NAMALWA (cell line): ENCODE results near the gene PCA3.

Source experiments
- DNase-seq: peaks from one replicate; pipeline ENCODE4 v3.0.0-alpha.2; 2015; ENCODE audit warnings: low spot score

PCA3 gene

DNA sequence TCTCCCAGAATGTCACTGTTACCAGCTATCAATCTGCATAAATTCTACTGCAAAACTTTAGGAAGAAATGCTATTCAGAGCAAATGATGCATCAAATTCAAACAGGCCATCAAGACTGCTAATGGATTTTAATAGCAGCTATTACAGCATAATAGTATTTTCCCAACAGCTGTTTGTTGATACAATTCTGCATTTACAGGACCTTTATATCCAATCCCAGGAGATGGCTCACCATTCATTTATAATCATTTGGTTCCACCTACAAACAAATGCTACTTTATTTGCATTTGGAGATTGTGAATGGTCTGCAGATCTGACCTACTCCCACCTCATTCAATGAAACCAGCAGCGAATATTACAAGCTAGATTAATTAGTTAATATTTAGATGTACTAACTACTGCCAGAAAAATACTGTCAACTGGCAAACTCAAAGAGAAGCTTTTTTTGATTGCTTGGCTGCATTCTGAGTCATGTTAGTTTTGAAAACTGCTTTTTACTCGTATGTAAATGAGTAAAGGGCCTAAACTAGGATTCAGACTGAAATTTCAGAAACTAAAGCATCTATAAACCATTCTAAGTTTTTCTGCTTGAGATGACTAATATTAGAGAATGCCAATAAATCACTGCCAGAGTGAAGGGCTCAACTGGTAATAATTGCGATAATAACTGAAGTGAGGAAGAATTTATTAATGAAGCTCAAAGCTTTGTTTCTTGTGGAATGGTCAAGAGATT lies 7.1 kb upstream of the PCA3 start:
- no peak for DNase-seq

DNA sequence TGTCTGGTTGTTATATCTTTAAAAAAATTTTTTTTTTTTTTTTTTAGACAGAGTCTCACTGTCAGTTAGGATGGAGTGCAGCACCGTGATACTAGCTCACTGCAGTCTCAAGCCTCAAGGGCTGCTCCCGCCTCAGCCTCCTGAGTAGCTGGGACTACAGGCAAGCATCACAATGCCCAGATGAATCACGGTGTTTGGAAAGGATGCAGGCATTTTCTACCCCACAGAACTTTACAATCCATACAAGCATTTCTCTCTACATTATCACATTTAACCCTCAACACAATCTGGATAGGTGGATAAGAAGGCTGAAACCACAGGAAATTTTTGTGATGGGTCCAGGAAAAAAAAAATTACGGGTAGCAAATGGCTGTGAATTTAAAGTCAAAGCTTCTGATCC lies 5.8 kb upstream of the PCA3 start:
- no peak for DNase-seq

DNA sequence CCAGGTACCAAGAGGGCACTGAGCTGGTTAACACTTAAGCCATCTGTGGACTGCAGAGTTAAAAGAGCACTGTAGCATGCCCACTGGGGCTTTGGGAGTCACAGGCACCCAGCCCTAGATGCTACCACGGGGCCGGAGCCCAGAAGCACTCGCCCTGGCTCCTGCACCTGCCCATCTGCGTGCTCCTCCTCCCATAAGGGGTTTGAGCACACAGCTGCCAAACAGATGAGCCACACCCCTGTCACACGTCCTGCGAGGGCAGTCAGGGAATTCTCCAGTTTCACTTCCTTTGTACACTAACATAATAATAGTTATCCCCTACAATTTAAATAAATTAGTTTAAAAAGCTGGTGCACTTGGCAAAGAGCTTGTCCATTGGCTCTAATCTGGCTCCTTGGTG lies 4.5 kb upstream of the PCA3 start:
- peak; percentile 57 for DNase-seq

DNA sequence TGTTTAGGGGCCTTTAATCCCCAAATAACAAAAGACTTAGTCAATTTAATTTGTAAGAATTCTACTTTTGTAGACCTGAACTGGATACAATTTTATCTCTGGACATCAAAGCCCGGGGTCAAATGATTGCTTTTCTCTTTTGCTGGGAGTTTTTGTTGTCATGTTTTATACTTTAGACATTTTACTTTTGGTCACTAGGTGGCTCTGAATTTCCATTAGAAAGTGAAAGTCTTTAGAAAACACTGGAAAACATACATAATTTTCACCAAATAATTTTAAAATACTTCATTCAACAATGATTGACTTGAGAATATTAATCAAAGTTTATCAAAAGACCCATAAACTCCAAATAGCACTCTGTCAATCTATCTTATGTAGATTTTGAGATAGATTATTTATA lies 2.8 kb upstream of the PCA3 start:
- peak; percentile 28 for DNase-seq

DNA sequence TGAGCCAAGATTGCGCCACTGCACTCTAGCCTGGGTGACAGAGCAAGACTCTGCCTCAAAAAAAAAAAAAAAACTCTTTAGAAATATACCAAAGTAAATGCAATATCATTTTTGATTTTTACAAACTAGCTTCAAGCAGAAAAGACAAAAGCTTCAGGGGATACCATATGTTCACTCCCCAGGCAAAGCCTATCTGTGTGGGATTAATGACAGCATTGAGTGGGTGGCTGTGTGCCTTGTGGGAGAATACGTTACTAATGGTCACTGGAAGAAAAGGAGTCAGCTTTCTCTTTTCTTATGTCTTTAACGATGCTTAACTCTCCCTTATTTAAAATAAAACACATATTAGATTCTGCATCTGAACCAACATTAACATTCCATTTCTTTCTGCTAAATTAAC lies 1.9 kb downstream of the PCA3 start:
- no peak for DNase-seq

DNA sequence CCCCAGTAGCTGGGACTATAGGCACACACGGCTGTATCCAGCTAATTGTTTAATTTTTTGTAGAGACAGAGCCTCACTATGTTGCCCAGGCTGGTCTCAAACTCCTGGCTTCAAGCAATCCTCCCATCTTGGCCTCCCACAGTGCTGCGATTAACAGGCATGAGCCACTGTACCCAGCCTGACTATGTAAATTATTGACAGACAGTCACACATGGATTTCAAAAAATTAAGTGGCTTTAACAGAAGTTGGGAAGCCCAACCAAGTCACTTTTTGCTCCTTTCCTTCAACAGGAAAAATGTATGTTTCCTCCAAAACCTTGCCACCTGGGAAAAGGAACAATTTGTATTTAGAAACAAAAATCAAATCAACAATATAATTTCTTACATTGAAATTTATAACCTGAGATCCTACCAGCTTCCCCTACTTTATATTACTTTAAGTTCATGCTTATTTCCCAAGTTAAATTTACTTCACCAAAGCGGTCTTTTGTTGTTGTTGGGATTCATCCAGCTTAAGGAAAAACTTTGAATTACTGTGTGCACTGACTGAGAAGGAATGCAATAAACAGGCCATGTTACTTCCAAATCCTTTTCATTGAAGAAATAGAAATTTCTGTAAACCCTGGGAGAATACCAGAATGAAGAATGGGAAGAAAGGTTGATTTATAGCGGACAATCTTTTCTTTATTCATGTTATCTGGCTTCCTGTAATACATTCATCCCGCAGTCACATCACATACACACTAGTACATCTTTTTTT lies 8.6 kb downstream of the PCA3 start:
- DNase-seq = no peak

DNA sequence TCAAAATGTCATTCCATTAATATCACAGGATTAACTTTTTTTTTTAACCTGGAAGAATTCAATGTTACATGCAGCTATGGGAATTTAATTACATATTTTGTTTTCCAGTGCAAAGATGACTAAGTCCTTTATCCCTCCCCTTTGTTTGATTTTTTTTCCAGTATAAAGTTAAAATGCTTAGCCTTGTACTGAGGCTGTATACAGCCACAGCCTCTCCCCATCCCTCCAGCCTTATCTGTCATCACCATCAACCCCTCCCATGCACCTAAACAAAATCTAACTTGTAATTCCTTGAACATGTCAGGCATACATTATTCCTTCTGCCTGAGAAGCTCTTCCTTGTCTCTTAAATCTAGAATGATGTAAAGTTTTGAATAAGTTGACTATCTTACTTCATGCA lies 20.6 kb downstream of the PCA3 start:
- DNase-seq = no peak

DNA sequence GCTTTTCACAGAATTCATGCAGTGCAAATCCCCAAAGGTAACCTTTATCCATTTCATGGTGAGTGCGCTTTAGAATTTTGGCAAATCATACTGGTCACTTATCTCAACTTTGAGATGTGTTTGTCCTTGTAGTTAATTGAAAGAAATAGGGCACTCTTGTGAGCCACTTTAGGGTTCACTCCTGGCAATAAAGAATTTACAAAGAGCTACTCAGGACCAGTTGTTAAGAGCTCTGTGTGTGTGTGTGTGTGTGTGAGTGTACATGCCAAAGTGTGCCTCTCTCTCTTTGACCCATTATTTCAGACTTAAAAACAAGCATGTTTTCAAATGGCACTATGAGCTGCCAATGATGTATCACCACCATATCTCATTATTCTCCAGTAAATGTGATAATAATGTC lies 21.3 kb downstream of the PCA3 start:
- no peak for DNase-seq

DNA sequence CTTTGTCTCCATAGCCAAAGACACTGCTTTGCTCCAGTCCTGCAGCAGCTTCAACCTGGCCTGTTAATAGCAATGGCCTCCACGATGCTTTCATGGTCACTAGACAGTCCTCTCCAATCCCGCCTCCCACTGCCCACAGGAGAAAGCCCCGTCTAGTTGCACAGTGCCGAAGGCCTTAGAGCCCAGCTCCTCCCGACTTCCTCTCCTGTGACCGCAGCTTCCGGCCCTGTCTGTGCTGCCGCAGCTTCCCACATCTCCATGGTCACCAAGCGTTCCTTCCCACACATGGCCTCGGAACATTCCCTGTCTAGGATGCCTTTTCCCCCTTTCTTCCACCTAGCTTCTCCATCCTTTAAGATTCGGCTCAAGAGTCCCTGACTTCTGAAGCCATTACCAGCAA lies 23.4 kb downstream of the PCA3 start:
- DNase-seq = no peak

DNA sequence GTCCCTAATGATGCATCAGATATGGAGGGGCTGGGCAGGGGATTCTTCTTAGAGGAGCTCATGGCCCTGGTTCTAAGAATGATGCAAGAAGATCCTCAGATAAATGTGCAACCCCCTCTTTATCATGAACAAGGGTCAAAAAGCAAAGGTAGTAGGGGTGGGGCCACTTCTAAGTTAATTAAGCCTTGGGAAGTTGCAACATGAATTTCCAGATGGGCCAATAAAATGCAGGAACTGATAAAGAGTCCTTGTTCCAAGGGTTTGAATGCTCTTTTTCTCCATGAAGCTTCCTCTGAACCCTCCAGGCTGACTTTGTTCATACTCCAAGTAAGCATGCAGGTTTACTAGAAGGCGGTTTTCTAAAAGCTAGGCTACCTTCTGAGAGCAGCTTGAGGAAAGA lies 25.6 kb downstream of the PCA3 start:
- no peak for DNase-seq

DNA sequence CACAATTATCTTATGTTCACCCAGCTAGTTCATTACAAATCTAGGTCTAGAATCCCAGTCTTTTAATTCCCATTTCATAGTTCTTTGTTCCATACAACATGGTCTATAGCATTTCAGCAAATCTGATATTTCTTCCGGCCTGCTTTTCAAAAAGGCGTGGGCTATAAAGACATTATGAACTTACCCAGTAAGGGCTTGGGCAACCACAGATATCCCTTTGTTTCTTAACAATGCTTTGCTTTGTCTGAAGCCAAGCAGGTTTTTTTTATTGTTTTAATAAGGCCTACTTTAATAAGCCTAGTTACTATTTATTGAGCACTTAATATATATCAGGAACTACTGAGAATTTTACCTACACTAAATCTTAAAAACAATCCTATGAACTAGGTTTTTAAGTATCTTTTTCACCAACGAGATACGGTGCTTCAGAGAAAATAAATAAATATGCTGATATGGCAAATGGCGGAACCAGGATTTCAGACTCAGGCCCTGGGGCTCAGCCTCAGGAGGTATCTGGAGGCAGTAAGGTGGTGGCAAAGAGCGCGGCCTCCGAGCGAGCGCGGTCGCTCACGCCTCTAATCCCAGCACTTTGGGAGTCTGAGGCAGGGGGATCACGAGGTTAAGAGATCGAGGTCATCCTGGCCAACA lies 29.7 kb downstream of the PCA3 start:
- no peak for DNase-seq

DNA sequence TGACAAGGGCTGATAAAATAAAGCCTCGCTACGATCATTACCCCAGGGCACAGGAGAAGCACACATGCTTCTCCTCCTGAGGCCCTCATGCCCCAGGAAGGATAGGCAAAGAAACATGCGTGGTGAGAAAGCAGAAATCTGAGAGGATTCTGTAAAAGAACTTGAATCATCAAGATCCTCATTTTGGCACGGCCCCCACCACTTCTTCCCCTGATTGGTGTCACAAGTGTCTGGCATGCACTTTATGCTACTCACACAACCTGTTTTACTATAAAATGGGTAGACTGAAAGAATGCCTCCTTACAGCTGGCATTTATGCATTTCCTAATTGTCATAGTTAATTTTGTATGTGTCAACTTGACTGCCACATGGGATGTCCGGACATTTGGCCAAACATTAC lies 32.1 kb downstream of the PCA3 start:
- DNase-seq = no peak

DNA sequence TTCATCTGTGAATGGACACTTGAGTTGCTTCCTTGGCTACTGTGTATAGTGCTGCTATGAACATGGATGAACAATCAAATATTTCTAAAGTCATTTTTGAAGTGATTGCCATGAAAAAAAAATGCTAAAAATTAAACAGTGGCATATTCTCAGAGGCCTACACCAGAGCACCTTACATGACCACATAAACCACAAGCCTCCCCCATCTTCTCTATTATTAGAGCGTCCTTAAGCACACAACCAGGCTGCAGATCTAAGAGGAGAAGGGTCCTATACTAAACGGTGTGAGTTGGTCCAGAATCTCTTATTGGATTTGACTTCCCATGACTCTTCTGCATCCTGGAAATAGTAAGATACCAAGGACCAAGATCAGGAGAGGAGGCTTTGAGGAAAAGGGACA lies 34.3 kb downstream of the PCA3 start:
- no peak for DNase-seq

DNA sequence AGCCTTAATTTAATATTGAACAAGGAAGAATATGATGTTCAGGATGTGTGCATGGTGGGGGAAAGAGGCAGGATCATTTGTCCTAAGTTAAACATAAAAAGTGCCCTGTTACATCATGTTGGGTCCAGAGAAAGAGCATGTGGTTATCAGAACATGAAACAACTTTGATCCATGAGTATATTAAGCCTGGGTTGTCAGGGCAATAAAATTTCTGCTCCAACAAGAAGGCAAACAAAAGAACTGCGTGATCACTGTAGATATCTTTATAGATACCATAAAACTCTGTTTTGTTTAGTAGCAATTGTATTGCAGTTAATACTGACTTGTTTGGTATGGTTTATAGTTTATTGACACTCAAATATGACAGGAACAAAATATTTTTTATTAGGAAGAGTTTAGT lies 35.2 kb downstream of the PCA3 start:
- DNase-seq = no peak

DNA sequence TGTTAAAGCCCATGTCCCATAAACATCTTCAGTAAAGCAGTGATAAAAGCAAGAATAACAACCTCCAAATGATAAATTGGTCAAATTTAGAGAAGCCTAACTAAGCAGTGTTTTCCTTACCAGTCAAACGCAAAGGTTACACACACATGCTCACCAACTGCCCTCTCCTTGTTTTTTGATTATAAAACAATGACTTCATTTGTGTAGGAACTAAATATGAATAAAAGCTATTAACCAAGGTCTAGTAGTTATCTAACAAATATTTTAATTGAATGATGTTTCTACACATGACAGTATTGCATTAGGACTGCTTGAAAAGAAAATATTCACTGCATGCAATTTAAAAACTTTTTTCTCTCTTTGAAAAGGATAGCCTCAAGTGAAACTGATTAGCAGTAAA lies 36.7 kb downstream of the PCA3 start:
- no peak for DNase-seq

DNA sequence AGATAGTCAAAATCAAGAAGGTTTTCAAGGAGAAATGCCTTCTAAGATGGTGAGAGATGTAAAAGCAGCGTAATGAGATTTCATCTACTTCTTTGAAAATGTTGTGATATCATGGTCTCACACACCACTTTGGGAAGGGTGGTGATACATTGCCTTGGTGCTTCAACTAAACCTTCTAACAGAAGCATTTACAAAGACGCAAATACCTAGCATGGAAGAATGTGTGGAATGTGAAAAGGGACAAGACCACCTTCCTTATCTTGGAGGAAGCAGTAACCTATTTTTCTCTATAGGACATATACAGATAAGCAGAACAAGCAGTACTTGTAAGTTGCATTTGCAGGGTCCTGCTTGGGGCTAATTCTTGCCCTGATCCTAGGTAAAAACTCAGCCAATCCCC lies 38.8 kb downstream of the PCA3 start:
- DNase-seq = no peak

DNA sequence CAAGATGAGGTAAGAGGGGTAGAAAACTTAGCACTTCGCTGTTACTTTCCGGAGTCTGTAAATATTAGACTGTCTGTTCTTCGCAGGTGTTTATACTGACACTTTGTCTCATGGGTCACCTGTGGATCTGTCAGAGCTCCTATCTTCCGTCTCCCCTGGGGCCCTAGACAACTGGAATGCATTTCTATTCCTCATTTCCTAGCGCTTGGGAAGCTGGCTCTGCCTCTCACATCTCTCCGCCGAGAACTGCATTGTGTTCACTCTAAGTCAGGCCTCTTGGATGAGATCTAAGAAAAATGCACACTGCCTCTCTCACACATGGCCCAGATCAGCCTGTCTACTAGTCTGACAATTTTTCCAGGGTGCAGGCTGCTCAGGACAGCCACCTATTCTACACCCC lies 39.5 kb downstream of the PCA3 start:
- DNase-seq = no peak

DNA sequence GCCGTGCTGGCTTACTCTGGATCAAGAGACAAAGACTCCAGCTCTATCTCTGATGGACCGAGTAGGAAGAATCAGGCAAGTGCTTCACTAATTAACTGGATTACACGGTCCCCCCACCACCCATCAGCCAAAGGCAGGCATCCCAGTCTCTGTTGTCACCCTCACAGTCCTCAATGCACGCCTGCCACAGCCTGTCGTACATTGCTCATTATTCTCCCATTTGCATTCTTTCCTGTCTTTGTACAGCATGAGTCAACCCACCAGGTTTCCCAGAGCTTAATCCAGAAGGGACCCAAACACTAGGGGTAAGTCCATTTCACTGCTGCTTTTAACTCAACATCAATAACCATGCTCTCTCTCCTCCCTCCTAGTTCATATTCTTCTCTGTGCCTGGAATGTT lies 44.4 kb downstream of the PCA3 start:
- no peak for DNase-seq

DNA sequence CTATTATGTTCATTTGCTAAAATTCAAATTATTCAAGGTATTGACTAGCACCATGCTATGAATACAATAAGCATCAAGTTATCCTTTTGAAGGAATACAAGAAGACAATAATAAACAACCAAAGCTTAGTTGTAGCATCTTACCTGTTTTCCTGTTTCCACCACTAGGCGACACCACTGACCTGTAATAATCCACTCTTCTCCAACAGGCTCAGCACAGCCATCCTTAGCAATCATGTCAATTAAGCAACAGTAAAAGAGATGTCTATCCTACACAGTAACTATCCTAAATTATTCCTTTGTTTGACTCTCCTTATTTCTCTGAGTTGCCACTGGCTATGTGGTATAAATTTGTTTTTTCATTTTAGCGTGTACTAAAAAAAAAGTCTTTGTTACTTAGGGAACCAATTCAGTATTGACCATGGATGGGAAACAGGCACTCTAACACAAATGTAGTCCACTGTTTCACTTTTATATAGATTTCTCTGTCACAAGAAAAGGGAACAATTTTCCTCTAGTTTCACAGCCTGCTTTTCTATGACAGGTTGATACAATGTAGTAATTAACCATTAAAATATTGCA lies 46.2 kb downstream of the PCA3 start:
- peak; percentile 63 for DNase-seq

DNA sequence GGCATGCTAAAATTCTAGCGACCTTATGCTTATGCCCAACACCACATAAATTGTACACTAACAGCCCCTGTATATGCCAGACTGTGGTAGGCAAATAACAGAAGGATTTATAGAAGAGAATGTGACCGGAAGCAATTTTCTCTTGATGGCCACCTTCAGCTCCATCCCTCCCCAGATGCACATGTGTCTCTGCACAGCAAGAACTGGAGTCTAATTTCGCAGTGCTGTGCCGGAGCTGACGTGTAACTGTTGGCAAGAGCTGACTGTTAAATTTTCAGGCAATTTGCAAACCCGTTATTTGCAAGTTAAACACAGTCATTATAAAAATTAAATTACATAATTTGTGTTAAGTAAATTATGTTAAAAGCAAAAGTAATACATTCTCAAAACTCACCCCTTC lies 48.4 kb downstream of the PCA3 start:
- DNase-seq = no peak

DNA sequence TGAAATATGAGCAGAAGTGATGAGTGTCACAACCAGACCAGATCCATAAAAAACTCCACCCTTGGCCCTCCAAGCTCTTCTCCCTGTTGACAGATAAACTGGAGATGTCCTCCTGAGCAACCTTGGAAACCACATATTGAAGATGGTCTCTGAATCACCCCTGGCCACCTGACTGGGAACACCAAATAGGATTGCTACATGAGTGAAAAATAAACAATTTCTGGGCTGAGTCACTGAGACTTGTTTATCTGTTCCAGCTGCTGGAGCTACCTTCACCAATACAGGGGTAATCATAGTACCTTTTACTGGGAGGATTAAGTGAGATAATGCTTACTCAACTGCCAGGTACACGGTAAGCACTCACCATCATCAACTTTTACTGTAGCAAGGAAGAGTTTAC lies 53.3 kb downstream of the PCA3 start:
- no peak for DNase-seq

DNA sequence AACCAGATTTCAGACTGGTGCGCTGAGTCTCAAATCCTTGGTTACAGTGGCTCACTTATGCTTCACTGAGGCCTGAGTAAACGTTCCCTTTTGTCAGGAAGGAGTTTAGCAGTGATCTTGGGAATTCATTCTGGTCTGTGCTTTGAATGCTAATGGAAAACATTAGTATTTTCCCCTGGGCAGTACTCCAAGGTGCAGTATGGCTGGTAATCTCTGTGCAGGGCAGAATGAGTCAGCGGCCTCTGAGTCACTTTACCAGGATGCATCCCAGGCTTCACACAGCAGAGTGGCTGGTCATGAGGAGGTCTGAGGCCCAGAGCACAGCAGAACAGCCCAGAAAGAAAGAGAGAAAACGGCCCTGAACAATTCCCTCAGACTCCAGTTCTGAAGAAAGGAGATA lies 54.0 kb downstream of the PCA3 start:
- no peak for DNase-seq

DNA sequence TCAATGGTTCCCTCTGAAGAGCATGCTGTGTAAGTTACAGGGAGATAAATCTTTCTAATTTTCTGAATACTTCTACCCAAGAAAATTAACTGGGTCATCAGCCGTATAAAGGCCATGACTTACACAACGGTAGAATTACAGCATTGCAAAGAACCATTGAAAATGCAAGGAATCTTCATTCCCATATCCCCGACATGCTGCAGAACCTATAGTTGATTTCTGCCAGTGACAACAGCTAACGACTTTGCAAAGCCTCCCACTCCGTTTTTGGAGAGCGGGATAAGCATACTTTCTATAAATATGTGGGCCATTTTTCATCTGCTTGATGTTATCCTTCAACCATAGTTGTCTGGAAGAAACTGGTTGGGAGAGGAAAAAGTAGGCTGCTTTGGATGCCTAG lies 56.2 kb downstream of the PCA3 start:
- no peak for DNase-seq
